Trophoblast cell (in vitro differentiated cells and primary cell): ENCODE measurements around the gene PRR23B.

Experiments
- DNase-seq, 2 donors: peaks; one replicate each; pipeline ENCODE4 v3.0.0-alpha.2; 2016
- H2AFZ ChIP-seq: 2 replicates; pipeline ENCODE4 v1.6.1; 2013; ENCODE audit warnings: low read length, moderate library complexity, mild to moderate bottlenecking; ENCODE audit not compliant: insufficient read depth, poor library complexity
- H2AK5ac ChIP-seq: 2 replicates; pipeline ENCODE4 v1.6.1; 2013; ENCODE audit warnings: mild to moderate bottlenecking, low read length
- H2BK120ac ChIP-seq: 2 replicates; pipeline ENCODE4 v1.6.1; 2013; ENCODE audit warnings: low read length, mild to moderate bottlenecking, moderate library complexity; ENCODE audit not compliant: insufficient read depth, poor library complexity
- H2BK12ac ChIP-seq: 2 replicates; pipeline ENCODE4 v1.6.1; 2013; ENCODE audit warnings: mild to moderate bottlenecking, low read length, moderate library complexity
- H2BK5ac ChIP-seq: 2 replicates; pipeline ENCODE4 v1.6.1; 2013; ENCODE audit warnings: low read length, low read depth, moderate library complexity, mild to moderate bottlenecking; ENCODE audit not compliant: poor library complexity
- H3K14ac ChIP-seq: 2 replicates; pipeline ENCODE4 v1.6.1; 2013; ENCODE audit warnings: mild to moderate bottlenecking, low read length
- H3K18ac ChIP-seq: 2 replicates; pipeline ENCODE4 v1.6.1; 2013; ENCODE audit warnings: mild to moderate bottlenecking, low read length
- H3K23ac ChIP-seq: 2 replicates; pipeline ENCODE4 v1.6.1; 2013; ENCODE audit warnings: low read length
- H3K27ac ChIP-seq: 2 replicates; pipeline ENCODE4 v1.5.1; 2013; ENCODE audit warnings: low read depth, mild to moderate bottlenecking, inconsistent platforms, low read length, moderate library complexity
- H3K27me3 ChIP-seq: 2 replicates; pipeline ENCODE4 v1.6.1; 2013; ENCODE audit warnings: inconsistent platforms, mild to moderate bottlenecking, low read length, moderate library complexity; ENCODE audit not compliant: insufficient read depth
- H3K36me3 ChIP-seq, 2 experiments: 1 replicate in 1 of 2; 2 replicates in 1 of 2; pipeline ENCODE4 v1.6.1; 2013; ENCODE audit warnings: low read length in 2 of 2, mild to moderate bottlenecking in 2 of 2, moderate library complexity in 1 of 2; ENCODE audit not compliant: insufficient read depth in 2 of 2, control insufficient read depth in 1 of 2
- H3K4ac ChIP-seq: 2 replicates; pipeline ENCODE4 v1.6.1; 2013; ENCODE audit warnings: low read depth, mild to moderate bottlenecking, low read length, moderate library complexity
- H3K4me1 ChIP-seq, 2 experiments: 1 replicate in 1 of 2; 2 replicates in 1 of 2; pipeline ENCODE4 v1.6.1; 2013; ENCODE audit warnings: low read length in 2 of 2, mild to moderate bottlenecking in 2 of 2, moderate library complexity in 1 of 2; ENCODE audit not compliant: insufficient read depth in 2 of 2, control insufficient read depth in 1 of 2
- H3K4me2 ChIP-seq: 2 replicates; pipeline ENCODE4 v1.6.1; 2013; ENCODE audit warnings: inconsistent platforms, mild to moderate bottlenecking, low read length, moderate library complexity
- H3K4me3 ChIP-seq: 2 replicates; pipeline ENCODE4 v1.5.1; 2013; ENCODE audit warnings: mild to moderate bottlenecking, low read depth, low read length, inconsistent platforms
- H3K79me1 ChIP-seq: one replicate; pipeline ENCODE4 v1.6.1; 2013; ENCODE audit warnings: low read length
- H3K79me2 ChIP-seq: 2 replicates; pipeline ENCODE4 v1.6.1; 2013; ENCODE audit warnings: low read length, mild to moderate bottlenecking; ENCODE audit not compliant: control insufficient read depth, insufficient read depth, poor library complexity
- H3K9ac ChIP-seq: 2 replicates; pipeline ENCODE4 v1.6.1; 2013; ENCODE audit warnings: mild to moderate bottlenecking, low read length
- H3K9me3 ChIP-seq: 2 replicates; pipeline ENCODE4 v1.6.1; 2013; ENCODE audit warnings: low read depth, mild to moderate bottlenecking, control low read depth, inconsistent platforms, low read length; ENCODE audit not compliant: insufficient read depth
- H4K12ac ChIP-seq: 2 replicates; pipeline ENCODE4 v1.6.1; 2013; ENCODE audit warnings: low read depth, mild to moderate bottlenecking, low read length, moderate library complexity
- H4K8ac ChIP-seq: 2 replicates; pipeline ENCODE4 v1.6.1; 2013; ENCODE audit warnings: low read depth, mild to moderate bottlenecking, low read length, moderate library complexity
- H4K91ac ChIP-seq: one replicate; pipeline ENCODE4 v1.6.1; 2013; ENCODE audit warnings: low read depth, mild to moderate bottlenecking, low read length, moderate library complexity
- whole genome bisulfite sequencing: extraction: QIAGEN DNeasy Blood & Tissue Kit; methylation state at CpG from one replicate; pipeline ENCODE4 v1.1.7; 2013; ENCODE audit warnings: missing lambda C conversion rate; ENCODE audit not compliant: insufficient read length, insufficient coverage; ENCODE audit errors: extremely low coverage; 5-methylcytosine and 5-hydroxymethylcytosine counted together

PRR23B gene

DNA sequence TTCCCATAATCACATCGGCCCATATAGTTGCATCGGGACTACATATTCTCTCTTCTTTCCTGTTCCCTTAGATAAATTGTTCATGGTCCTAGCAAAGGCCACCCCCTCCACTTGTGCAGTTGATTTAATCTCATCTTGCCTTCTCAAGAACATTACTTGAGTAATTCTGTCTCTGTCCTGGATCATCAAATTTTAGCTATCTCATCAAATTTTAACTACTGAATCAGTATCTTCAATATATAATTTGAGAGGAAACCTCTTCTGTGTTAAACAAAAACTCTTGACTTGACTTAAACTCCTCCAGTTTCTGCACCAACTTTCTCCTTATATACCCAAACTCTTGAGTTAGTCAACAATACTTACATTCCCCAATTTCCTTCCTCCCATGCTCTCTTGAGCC, 4.2 kb upstream of the PRR23B start:
- H3K4ac ChIP-seq, result no peak overlapping the region
- H2BK5ac ChIP-seq, result no peak overlapping the region
- H3K9me3 ChIP-seq, result peaks cover 4% of the 10 kb centered on the region
- no peak overlapping the region for H2AK5ac ChIP-seq
- H3K4me3 ChIP-seq, result no peak overlapping the region
- WGBS, result no CpG with 5 or more reads among the region's 2 CpGs
- H4K12ac ChIP-seq, result no peak overlapping the region
- H3K9ac ChIP-seq, result no peak overlapping the region
- no peaks in the 10 kb centered on the region for H3K79me2 ChIP-seq
- H3K14ac ChIP-seq, result no peak overlapping the region
- no peak overlapping the region for H4K8ac ChIP-seq
- H3K27ac ChIP-seq, result no peak overlapping the region
- no peak overlapping the region for H3K4me2 ChIP-seq
- H3K18ac ChIP-seq, result no peak overlapping the region
- no peaks in the 10 kb centered on the region for H3K79me1 ChIP-seq
- H2BK120ac ChIP-seq, result no peak overlapping the region
- no peak overlapping the region for H2AFZ ChIP-seq
- no peaks in the 10 kb centered on the region for H3K4me1 ChIP-seq
- no peak overlapping the region for H2BK12ac ChIP-seq
- no peak overlapping the region for H4K91ac ChIP-seq
- no peak overlapping the region for H3K23ac ChIP-seq
- DNase-seq, result no peak
- no peaks in the 10 kb centered on the region for H3K36me3 ChIP-seq
- H3K27me3 ChIP-seq, result no peaks in the 10 kb centered on the region

DNA sequence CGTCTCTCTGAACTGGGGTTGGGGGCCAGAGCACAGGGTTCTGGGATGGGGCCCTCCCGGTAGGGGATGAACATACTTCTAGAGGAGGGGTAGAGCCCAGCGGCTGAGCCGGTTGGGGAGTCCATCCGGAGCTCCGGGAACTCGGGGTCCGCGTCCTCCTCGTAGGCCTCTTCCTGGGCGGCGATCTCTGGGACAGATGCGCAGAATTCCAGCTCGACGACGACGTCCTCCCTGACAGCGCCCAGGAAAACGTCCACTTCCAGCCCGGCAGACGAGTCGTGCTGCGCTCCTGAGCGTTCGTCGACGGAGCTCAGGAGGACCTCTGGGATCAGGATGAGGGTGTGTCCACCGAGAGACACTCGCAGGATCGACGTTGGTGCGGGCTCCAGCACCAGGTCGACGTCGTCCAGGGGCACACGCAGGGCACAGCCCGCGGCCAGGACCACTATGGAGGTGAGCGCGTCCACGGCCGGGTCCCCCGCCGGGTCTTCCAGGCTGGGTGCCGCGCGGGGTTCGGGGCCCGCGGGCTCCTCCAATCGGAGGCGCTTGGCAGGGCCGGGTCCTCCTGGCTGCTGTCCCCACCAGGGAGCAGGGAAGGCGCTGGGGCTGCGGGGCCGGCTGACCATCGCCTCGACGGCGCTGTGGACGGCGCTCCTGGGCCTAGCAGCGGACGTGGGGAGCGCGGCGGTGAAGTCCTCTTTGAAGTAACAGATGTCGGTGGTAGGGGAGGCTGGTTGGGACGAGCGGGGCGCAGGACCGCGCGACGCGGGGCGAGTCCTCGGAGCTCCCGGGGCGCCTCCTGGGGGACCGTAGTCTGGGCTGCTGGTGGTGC, 474 bp downstream of the PRR23B start:
- Histone ChIP-seq H3K14ac (no peak overlapping the region), H3K4me2 (no peak overlapping the region), H2AK5ac (no peak overlapping the region), H3K9me3 (peaks cover 5% of the 10 kb centered on the region), H3K79me2 (no peaks in the 10 kb centered on the region), H3K9ac (no peak overlapping the region), H3K4me1 (no peaks in the 10 kb centered on the region), H3K23ac (no peak overlapping the region), H3K4ac (no peak overlapping the region), H3K27ac (no peak overlapping the region), H3K18ac (no peak overlapping the region), H2BK5ac (no peak overlapping the region), H3K4me3 (no peak overlapping the region), H4K8ac (no peak overlapping the region), H2BK12ac (no peak overlapping the region), H3K79me1 (no peaks in the 10 kb centered on the region), H3K36me3 (no peaks in the 10 kb centered on the region), H2BK120ac (no peak overlapping the region), H4K12ac (no peak overlapping the region), H4K91ac (no peak overlapping the region), H2AFZ (no peak overlapping the region), H3K27me3 (no peaks in the 10 kb centered on the region)
- DNase-seq, result no peak
- no CpG with 5 or more reads among the region's 81 CpGs for WGBS

DNA sequence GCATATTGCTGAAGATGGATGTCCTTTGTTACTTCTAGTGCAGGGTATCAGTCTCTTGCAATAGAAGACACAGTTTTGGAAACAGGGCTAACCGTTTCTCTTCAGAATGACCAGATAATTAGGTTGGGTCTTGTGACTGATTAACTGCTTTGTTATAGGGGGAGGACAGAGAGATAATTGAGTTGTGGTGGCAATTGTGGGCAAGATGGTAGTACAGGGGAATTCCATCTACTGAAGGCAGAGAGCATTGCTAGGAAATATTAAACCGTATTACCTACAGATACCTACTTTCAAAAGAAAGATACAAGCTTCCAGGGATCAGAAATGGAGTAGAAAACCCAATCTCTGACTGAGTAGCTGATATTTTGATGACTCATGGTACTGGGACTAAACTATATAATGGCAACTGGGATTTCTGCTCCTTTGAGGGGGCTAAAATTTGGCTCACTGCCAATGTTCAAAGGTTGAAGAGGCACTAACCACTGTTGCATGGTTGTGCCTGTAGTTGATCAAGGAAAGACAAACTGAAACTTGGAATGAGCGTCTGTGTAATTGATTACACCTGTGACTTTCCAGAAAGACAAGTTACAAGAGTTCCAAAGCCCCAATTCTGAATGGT, 4.2 kb downstream of the PRR23B start:
- no peak overlapping the region for H3K23ac ChIP-seq
- H3K4me1 ChIP-seq, result no peaks in the 10 kb centered on the region
- H3K4me2 ChIP-seq, result no peak overlapping the region
- no peak overlapping the region for H3K27ac ChIP-seq
- no peak overlapping the region for H3K18ac ChIP-seq
- H2AFZ ChIP-seq, result no peak overlapping the region
- H3K27me3 ChIP-seq, result no peaks in the 10 kb centered on the region
- H3K4ac ChIP-seq, result no peak overlapping the region
- no peaks in the 10 kb centered on the region for H3K79me2 ChIP-seq
- no peak for DNase-seq
- no peak overlapping the region for H2AK5ac ChIP-seq
- no CpG with 5 or more reads among the region's 3 CpGs for WGBS
- no peak overlapping the region for H2BK12ac ChIP-seq
- no peak overlapping the region for H3K4me3 ChIP-seq
- H3K14ac ChIP-seq, result no peak overlapping the region
- H2BK5ac ChIP-seq, result no peak overlapping the region
- no peak overlapping the region for H4K8ac ChIP-seq
- H2BK120ac ChIP-seq, result no peak overlapping the region
- H3K9ac ChIP-seq, result no peak overlapping the region
- no peaks in the 10 kb centered on the region for H3K36me3 ChIP-seq
- H3K9me3 ChIP-seq, result peaks cover 5% of the 10 kb centered on the region
- H4K91ac ChIP-seq, result no peak overlapping the region
- H3K79me1 ChIP-seq, result no peaks in the 10 kb centered on the region
- H4K12ac ChIP-seq, result no peak overlapping the region

DNA sequence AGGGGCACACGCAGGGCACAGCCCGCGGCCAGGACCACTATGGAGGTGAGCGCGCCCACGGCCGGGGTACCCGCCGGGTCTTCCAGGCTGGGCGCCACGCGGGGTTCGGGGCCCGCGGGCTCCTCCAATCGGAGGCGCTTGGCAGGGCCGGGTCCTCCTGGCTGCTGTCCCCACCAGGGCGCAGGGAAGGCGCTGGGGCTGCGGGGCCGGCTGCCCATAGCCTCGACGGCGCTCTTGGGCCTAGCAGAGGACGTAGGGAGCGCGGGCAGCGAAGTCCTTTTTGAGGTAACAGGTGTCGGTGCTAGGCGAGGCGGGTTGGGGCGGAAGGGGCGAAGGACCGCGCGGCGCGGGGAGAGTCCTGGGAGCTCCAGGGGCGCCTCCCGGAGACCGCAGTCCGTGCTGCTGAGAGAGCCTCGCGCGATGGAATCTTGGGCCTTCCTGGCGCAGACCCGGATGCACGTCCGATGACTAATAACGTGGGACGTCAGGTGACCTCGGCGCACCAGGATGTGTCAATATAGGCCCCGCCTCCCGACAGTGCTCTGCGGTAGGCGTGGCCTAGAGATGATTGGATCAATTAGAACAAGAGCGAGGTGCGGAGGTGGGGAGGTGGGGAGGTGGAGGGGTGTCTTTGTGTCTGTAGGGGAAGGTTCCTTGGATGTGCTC, 14.5 kb downstream of the PRR23B start, which contains the start of gene PRR23A:
PRR23A (minus strand) TSS at position 218 of the 666 bp plus-strand sequence; CDS start at position 218, 0 bp downstream.
- Histone ChIP-seq H3K4me1 (no peaks in the 10 kb centered on the region), H3K79me2 (no peaks in the 10 kb centered on the region), H3K27me3 (no peaks in the 10 kb centered on the region), H3K14ac (no peak within 1 kb of the TSS), H4K91ac (no peak within 1 kb of the TSS), H2BK12ac (no peak within 1 kb of the TSS), H4K8ac (no peak within 1 kb of the TSS), H2BK120ac (no peak within 1 kb of the TSS), H3K9me3 (peaks cover 4% of the 10 kb centered on the region), H2AFZ (no peak within 1 kb of the TSS), H3K4me3 (no peak within 1 kb of the TSS), H3K27ac (no peak within 1 kb of the TSS), H3K36me3 (no peaks in the 10 kb centered on the region), H3K4ac (no peak within 1 kb of the TSS), H2BK5ac (no peak within 1 kb of the TSS), H4K12ac (no peak within 1 kb of the TSS), H3K18ac (no peak within 1 kb of the TSS), H3K4me2 (no peak within 1 kb of the TSS), H2AK5ac (no peak within 1 kb of the TSS), H3K23ac (no peak within 1 kb of the TSS), H3K9ac (no peak within 1 kb of the TSS), H3K79me1 (no peaks in the 10 kb centered on the region)
- whole genome bisulfite sequencing, result no CpG with 5 or more reads among the region's 60 CpGs
- DNase-seq, result no peak
